Measurements from ENCODE around the gene RBMS3.
"Not testable (repeated sequence)": the region's sequence is repeated elsewhere in the genome, so short reads cannot be mapped to it uniquely, and the experiment has no call there.

RBMS3 gene

GRCh38 chr3:29312395-29312794 lies 31.5 kb downstream of the RBMS3 start:
- no peak for DNase-seq (ENCODE audit: low spot score)

GRCh38 chr3:29312960-29313452 lies 32.1 kb downstream of the RBMS3 start:
- DNase-seq (ENCODE audit: low spot score): no peak

- no peak for DNase-seq (ENCODE audit: low spot score)
These were observed 33.3 kb downstream of the RBMS3 start for GRCh38 chr3:29313981-29314726.

- DNase-seq (ENCODE audit: low spot score): no peak
These were observed 33.8 kb downstream of the RBMS3 start for GRCh38 chr3:29314727-29315088.

GRCh38 chr3:29317659-29318173 lies 36.8 kb downstream of the RBMS3 start:
- no peak for DNase-seq (ENCODE audit: low spot score)

GRCh38 chr3:29318251-29318650 lies 37.4 kb downstream of the RBMS3 start:
- no peak for DNase-seq (ENCODE audit: low spot score)

GRCh38 chr3:29319262-29319661 lies 38.4 kb downstream of the RBMS3 start:
- no peak for DNase-seq (ENCODE audit: low spot score)

GRCh38 chr3:29319798-29320197 lies 38.9 kb downstream of the RBMS3 start:
- no peak for DNase-seq (ENCODE audit: low spot score)

GRCh38 chr3:29322586-29322985 lies 41.7 kb downstream of the RBMS3 start:
- DNase-seq (ENCODE audit: low spot score): no peak

GRCh38 chr3:29324180-29324651 lies 43.3 kb downstream of the RBMS3 start:
- DNase-seq (ENCODE audit: low spot score): no peak

GRCh38 chr3:29326540-29326939 lies 45.7 kb downstream of the RBMS3 start:
- not testable (repeated sequence) for DNase-seq (ENCODE audit: low spot score)

GRCh38 chr3:29329986-29330890 lies 49.4 kb downstream of the RBMS3 start:
- no peak for DNase-seq (ENCODE audit: low spot score)

GRCh38 chr3:29331035-29331434 lies 50.2 kb downstream of the RBMS3 start:
- DNase-seq (ENCODE audit: low spot score): no peak

- DNase-seq (ENCODE audit: low spot score): no peak
These were observed 50.8 kb downstream of the RBMS3 start for GRCh38 chr3:29331456-29332194.

GRCh38 chr3:29332195-29332637 lies 51.3 kb downstream of the RBMS3 start:
- no peak for DNase-seq (ENCODE audit: low spot score)

GRCh38 chr3:29333576-29333975 lies 52.7 kb downstream of the RBMS3 start:
- no peak for DNase-seq (ENCODE audit: low spot score)

- DNase-seq (ENCODE audit: low spot score): no peak
These were observed 53.8 kb downstream of the RBMS3 start for GRCh38 chr3:29334706-29335105.

GRCh38 chr3:29335438-29335837 lies 54.6 kb downstream of the RBMS3 start:
- DNase-seq (ENCODE audit: low spot score): peak; percentile 15

GRCh38 chr3:29335943-29336342 lies 55.1 kb downstream of the RBMS3 start:
- no peak for DNase-seq (ENCODE audit: low spot score)

GRCh38 chr3:29337565-29337964 lies 56.7 kb downstream of the RBMS3 start:
- no peak for DNase-seq (ENCODE audit: low spot score)

GRCh38 chr3:29338377-29338776 lies 57.5 kb downstream of the RBMS3 start:
- DNase-seq (ENCODE audit: low spot score): no peak
